CD4-positive, alpha-beta T cell (primary cell): ENCODE results near the gene ATAD3C. TPM values are rescaled to one million over a fixed set of nuclear protein-coding genes. Genes with fewer than 3 reads are reported as not detected.
A peak's percentile ranks its signal among the peaks of the same experiment; 100 is the strongest.
"Not testable (repeated sequence)": the region's sequence is repeated elsewhere in the genome, so short reads cannot be mapped to it uniquely, and the experiment has no call there.

Experiments
- ATAC-seq: fragments of 200-7000 bp; cut with Tn5 transposase; one replicate; pipeline ENCODE4 v1.10.0; 2022; ENCODE audit warnings: mild to moderate bottlenecking; ENCODE audit not compliant: poor library complexity
- CTCF ChIA-PET: fragments of 350-600 bp; sonication (Branson Sonifier 250); formaldehyde crosslinking; loops from one replicate; lab custom pipeline; 2021; ENCODE audit warnings: antibody characterized with exemption, inconsistent platforms; lab: Charles Lee
- POLR2A ChIA-PET: fragments of 350-600 bp; sonication (Branson Sonifier 250); formaldehyde crosslinking; loops from one replicate; lab custom pipeline; 2021; ENCODE audit warnings: antibody characterized with exemption, inconsistent platforms; lab: Charles Lee
- DNase-seq, 14 experiments: peaks; one replicate each; pipeline ENCODE4 v3.0.0-alpha.2; 2013 to 2020; ENCODE audit warnings: mixed read lengths in 2 of 14
- H3K27ac ChIP-seq, 2 donors: one replicate each; pipeline versions ENCODE4 v1.5.1 to v1.7.0; 2013; ENCODE audit warnings: low read length in 2 of 2, low read depth in 1 of 2, mild to moderate bottlenecking in 1 of 2
- H3K27me3 ChIP-seq, 2 experiments: 1 replicate in 1 of 2; 2 replicates in 1 of 2; pipeline versions ENCODE4 v1.6.1 to v1.7.0; 2013; ENCODE audit warnings: low read length in 2 of 2, control low read depth in 1 of 2, mild to moderate bottlenecking in 1 of 2, moderate library complexity in 1 of 2; ENCODE audit not compliant: insufficient read depth in 2 of 2, control insufficient read depth in 1 of 2
- H3K36me3 ChIP-seq: one replicate; pipeline ENCODE4 v1.6.1; 2013; ENCODE audit warnings: low read length, control low read depth; ENCODE audit not compliant: insufficient read depth
- H3K4me1 ChIP-seq: one replicate; pipeline ENCODE4 v1.6.1; 2013; ENCODE audit warnings: low read length, control low read depth; ENCODE audit not compliant: insufficient read depth
- H3K4me3 ChIP-seq: one replicate; pipeline ENCODE4 v1.5.1; 2013; ENCODE audit warnings: mild to moderate bottlenecking, low read length, moderate library complexity
- H3K9me3 ChIP-seq, 2 experiments: 1 replicate in 1 of 2; 2 replicates in 1 of 2; pipeline versions ENCODE4 v1.6.1 to v1.7.0; 2013; ENCODE audit warnings: low read length in 2 of 2, mild to moderate bottlenecking in 2 of 2, control low read depth in 1 of 2, moderate library complexity in 1 of 2; ENCODE audit not compliant: control insufficient read depth in 1 of 2, insufficient read depth in 1 of 2
- H3K27ac Mint-ChIP-seq: one replicate; pipeline ENCODE4 v1.8.0; 2020; ENCODE audit warnings: mixed read lengths
- H3K27me3 Mint-ChIP-seq: one replicate; pipeline ENCODE4 v1.8.0; 2021; ENCODE audit warnings: mixed read lengths
- H3K36me3 Mint-ChIP-seq: one replicate; pipeline ENCODE4 v1.8.0; 2021; ENCODE audit warnings: low read depth, mixed read lengths
- H3K4me1 Mint-ChIP-seq: one replicate; pipeline ENCODE4 v1.8.0; 2021; ENCODE audit warnings: low read depth, mixed read lengths
- H3K4me3 Mint-ChIP-seq: one replicate; pipeline ENCODE4 v1.8.0; 2020; ENCODE audit warnings: mild to moderate bottlenecking, mixed read lengths
- H3K9me3 Mint-ChIP-seq: one replicate; pipeline ENCODE4 v1.8.0; 2020; ENCODE audit warnings: mixed read lengths
- CTCF ChIP-seq: fragments of 200-600 bp; IDR thresholded peaks from one replicate; pipeline ENCODE4 v1.8.0; 2022; ENCODE audit warnings: antibody characterized with exemption, mild to moderate bottlenecking
- intact Hi-C, 2 experiments: fragments of 100-400 bp; cut with DNase I in 1 of 2; cut with micrococcal nuclease in 1 of 2; formaldehyde crosslinking; loops; one replicate each; pipeline versions ENCODE4 v1.15.1 to v1.9.0; 2023 to 2025; cut with DNase I, micrococcal nuclease
- total RNA-seq, 174 experiments: library from RNA in 2 of 174; stranded (reverse) in 2 of 174; gene quantifications; one replicate each; pipeline ENCODE4 v1.2.3 and lab custom pipeline; 2021 to 2026

The ATAD3C gene
- total RNA-seq, 2 experiments from 2014 or later: 0.28 to 0.74 TPM

- H3K4me3 ChIP-seq, H3K36me3 Mint-ChIP-seq, H3K36me3 ChIP-seq, POLR2A ChIA-PET, ATAC-seq, H3K27ac ChIP-seq, H3K9me3 Mint-ChIP-seq, H3K9me3 ChIP-seq, H3K27me3 ChIP-seq, intact Hi-C loops, H3K27ac Mint-ChIP-seq, DNase-seq, H3K27me3 Mint-ChIP-seq: not testable (repeated sequence)
- peaks cover 16% of the 10 kb centered on the region for H3K4me1 ChIP-seq
- Mint-ChIP-seq H3K4me1 (peaks cover 12% of the 10 kb centered on the region), H3K4me3 (peak overlapping the region; percentile 65)
- CTCF ChIA-PET: interaction anchor here (1.3 kb wide), 1 partner anchor 134 kb away, joined by 4 read pairs; no protein-coding TSS in a partner anchor
Measured at GRCh38 chr1:1505801-1506200, 56.3 kb downstream of the ATAD3C start.

- CTCF ChIA-PET: no interaction called here
Measured at GRCh38 chr1:1507305-1507704, 57.8 kb downstream of the ATAD3C start.

DNA sequence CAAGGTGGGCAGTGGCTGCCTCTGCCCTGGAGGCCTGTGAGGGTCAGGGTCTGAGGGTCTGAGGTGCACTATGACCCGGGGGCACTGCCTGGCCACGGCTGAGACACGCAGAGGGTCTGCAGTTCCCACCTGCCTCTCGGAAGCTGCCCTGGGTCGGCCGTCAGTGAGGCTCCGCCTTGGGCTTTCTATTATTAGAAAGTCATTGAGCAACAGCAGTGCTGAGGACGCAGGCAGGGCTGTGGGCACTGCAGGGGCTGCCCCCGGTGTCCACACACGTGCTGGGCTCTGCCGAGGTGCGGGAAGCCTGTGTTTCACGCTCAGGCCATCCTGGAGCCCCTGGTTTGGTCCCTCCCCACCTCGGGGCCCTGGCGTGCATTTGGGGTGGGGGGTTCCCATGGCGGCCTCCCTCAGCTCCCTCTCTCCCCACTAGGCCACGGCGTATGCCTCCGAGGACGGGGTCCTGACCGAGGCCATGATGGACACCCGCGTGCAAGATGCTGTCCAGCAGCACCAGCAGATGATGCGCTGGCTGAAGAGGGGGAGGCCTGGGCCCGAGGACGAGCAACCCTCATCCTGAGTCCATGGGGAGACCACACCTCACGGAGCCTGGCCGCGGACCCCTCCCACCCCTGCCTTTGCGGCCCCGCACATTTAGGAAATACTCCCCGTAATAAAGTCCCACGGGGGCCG is 59.4 kb downstream of the ATAD3C start:
- H3K4me1 ChIP-seq: peaks cover 30% of the 10 kb centered on the region
- CTCF ChIA-PET, H3K4me3 ChIP-seq, intact Hi-C loops, H3K4me3 Mint-ChIP-seq, DNase-seq, ATAC-seq, H3K9me3 Mint-ChIP-seq, H3K27ac Mint-ChIP-seq, H3K27me3 ChIP-seq, POLR2A ChIA-PET, H3K27me3 Mint-ChIP-seq, H3K36me3 ChIP-seq, H3K36me3 Mint-ChIP-seq, H3K27ac ChIP-seq, H3K9me3 ChIP-seq: not testable (repeated sequence)
- peaks cover 26% of the 10 kb centered on the region for H3K4me1 Mint-ChIP-seq

More at GRCh38 chr1:1507305-1507704, 57.8 kb downstream of the ATAD3C start:
- Mint-ChIP-seq H3K4me3 (no peak overlapping the region), H3K27ac (no peak overlapping the region), H3K27me3 (no peaks in the 10 kb centered on the region), H3K36me3 (peaks cover 5% of the 10 kb centered on the region), H3K4me1 (peaks cover 22% of the 10 kb centered on the region), H3K9me3 (no peaks in the 10 kb centered on the region)
- Histone ChIP-seq H3K9me3 (peaks cover 0 to 5% of the 10 kb centered on the region in 2 experiments), H3K4me1 (peaks cover 22% of the 10 kb centered on the region), H3K27me3 (no peaks in the 10 kb centered on the region), H3K4me3 (no peak overlapping the region), H3K36me3 (no peaks in the 10 kb centered on the region), H3K27ac (no peak overlapping the region)
- TF ChIP-seq CTCF: no peak
- POLR2A ChIA-PET: no interaction called here
- intact Hi-C loops: no loop called here
- ATAC-seq: no peak
- DNase-seq: no peak

- CTCF ChIA-PET, DNase-seq, H3K4me3 ChIP-seq, H3K27ac Mint-ChIP-seq, H3K9me3 ChIP-seq, intact Hi-C loops, ATAC-seq, H3K36me3 Mint-ChIP-seq, H3K27me3 ChIP-seq, H3K27me3 Mint-ChIP-seq, H3K36me3 ChIP-seq, H3K27ac ChIP-seq, H3K4me3 Mint-ChIP-seq, POLR2A ChIA-PET, H3K9me3 Mint-ChIP-seq: not testable (repeated sequence)
- H3K4me1 Mint-ChIP-seq: peaks cover 26% of the 10 kb centered on the region
- peaks cover 30% of the 10 kb centered on the region for H3K4me1 ChIP-seq
Measured at GRCh38 chr1:1509465-1509850, 60.0 kb downstream of the ATAD3C start.
